NCI-H2227 (cell line): ENCODE results near the gene KIF22.
A peak's percentile ranks its signal among the peaks of the same experiment; 100 is the strongest.

ENCODE experiments used
- DNase-seq: peaks from one replicate; lab custom pipeline; 2025; ENCODE audit not compliant: unreplicated experiment; lab: John Stamatoyannopoulos, UW

KIF22 gene

DNA sequence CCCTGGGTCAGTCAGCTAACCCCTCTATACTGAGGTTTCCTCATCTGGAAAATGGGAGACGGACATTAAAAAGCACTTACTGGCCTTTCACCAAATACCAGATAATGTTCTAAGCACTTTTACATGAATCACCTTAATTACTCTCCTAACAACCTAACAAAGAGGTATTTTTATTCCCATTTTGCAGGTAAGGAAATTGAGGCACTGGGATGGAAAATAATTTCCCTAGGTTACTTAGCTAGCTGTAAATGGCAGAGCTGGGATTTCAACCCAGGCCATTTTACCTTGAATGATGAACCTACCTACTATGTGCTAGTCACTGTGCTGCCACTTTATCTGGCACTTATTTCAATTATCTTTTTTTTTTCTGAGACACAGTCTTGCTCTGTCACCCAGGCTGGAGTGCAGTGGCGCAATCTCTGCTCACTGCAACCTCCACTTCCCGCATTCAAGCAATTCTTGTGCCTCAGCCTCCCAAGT lies 3.7 kb downstream of the KIF22 start:
- no peak for DNase-seq

DNA sequence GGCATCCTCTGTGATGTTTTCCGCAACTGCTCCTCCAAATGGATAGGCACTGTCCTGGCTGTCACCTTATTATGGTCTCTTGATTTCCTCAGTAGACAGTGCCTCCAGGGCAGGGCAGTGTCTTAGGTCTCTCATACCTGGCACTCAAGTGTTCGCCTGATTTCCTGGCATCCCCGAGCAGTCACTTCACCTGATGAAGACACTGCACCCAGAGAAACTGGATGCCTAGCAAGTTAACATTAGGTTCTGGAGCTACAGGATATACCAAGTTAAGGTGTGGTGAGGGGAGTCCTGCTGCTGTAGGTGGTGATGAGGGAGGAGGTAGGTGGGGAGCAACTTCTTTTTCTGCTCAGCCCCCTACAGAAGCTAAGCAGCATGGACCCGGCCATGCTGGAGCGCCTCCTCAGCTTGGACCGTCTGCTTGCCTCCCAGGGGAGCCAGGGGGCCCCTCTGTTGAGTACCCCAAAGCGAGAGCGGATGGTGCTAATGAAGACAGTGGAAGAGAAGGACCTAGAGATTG lies 11.9 kb downstream of the KIF22 start:
- no peak for DNase-seq

DNA sequence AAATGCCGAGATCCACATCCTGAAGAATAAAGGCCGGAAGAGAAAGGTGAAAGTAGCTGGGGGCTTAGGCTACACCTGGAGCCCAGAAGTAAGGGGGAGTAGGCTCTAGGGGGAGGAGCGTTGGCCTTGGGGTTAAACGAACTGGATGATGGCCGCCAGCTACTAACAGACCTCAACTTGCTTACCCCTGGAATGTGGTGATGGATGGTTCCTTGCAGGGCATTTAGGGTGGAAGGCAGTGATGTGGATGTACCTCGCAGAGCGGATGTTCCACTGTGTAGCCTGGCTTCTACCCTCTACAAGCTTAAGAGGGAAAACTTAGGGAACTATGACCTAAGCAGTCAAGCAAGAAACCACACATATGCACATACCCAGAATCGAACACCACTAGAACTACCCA lies 13.5 kb downstream of the KIF22 start:
- no peak for DNase-seq

DNA sequence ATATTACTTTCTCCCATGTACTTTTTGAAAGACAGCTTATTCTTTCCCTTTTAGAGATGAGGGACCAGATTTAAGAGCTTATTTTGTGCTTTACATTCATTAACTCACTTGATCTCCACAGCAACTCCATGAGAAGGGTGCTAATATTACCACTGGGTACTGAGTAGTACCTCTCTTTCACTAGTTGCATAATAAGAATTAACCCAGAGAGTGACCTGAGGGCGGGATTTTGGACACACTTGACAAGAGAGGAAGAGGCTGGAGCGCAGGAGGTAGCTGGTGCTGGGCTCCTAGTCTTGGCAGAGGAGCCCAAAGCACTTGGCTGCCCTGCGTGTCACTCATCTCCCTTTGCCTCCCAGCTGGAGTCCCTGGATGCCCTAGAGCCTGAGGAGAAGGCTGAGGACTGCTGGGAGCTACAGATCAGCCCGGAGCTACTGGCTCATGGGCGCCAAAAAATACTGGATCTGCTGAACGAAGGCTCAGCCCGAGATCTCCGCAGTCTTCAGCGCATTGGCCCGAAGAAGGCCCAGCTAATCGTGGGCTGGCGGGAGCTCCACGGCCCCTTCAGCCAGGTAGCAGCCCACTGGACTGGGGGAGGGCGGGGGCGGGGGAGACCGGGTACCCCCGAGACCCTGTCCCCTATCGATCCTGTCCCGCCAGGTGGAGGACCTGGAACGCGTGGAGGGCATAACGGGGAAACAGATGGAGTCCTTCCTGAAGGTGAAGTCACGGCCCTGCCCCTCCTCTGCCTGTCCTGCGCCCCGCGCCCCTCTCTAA lies 14.1 kb downstream of the KIF22 start:
- DNase-seq, result peak; percentile 62

DNA sequence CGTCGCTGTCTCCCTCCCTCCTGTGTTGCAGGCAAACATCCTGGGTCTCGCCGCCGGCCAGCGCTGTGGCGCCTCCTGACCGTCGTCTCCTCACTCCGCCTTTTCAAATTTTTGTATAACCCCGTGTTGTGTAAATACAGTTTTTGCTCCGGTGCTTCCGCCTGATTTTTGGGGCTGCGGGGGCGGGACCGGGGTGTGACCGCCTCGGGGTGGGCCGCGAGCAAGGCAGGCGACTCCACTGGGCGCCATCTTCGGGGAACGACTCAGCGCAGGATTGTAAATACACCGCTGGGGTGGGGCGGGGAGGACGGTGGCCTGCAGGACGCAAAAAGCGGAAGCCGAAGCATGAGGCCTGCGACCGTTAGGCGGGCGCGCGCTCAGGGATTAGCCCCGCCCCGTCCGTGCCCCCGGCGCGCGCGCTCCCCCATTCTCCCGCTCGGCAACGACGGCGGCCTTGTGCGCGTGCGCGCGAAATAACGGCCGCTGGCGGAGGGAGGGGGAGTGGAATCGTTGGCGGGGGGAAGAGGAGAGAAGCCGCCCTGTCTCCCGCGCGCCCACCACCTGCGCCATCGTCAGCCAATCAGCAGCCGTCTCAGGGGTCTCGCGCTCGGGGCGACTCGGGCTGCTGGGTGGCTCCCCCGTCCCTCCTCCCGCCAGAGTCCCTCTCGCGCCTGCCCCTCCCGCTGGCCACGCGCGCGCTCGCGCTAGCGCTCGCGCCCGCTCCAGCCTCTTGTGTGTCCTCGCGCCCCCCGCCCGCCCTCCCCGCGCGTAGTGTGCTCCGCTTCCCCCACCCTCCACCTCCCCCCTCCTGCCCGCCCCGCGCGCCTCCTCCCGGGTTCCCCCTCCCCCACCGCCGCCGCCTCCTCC lies 14.9 kb downstream of the KIF22 start:
- peak; percentile 99 for DNase-seq

DNA sequence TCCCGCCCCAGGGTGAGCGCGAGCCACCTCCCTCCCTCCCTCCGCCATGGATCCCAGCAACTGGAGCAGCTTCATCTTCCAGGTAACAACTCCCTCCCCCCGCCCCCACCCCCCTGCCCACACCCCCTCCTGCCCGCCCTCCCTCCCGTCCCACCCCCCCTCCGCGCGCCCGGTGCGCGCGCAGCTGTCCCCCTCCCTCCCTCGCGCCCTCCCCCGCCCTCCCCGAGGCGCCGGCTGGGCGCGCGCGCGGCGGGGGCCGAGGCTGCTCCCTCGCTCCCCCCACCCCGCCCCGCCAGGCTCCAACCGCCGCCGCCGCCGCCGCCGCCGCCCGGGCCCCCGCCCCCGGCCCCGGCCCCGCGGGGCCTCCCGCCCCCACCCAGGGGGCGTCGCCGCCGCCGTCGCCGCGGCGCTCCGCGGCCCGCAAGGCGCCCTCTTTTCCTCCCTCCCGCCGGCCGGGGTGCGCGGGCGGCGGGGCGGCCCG lies 15.6 kb downstream of the KIF22 start, which contains the start of gene MAZ:
Gene MAZ, plus strand, starts transcription at position 431 of the 481 bp plus-strand sequence. CDS start 173 bp downstream, outside the sequence.
- DNase-seq, result peak; percentile 95

DNA sequence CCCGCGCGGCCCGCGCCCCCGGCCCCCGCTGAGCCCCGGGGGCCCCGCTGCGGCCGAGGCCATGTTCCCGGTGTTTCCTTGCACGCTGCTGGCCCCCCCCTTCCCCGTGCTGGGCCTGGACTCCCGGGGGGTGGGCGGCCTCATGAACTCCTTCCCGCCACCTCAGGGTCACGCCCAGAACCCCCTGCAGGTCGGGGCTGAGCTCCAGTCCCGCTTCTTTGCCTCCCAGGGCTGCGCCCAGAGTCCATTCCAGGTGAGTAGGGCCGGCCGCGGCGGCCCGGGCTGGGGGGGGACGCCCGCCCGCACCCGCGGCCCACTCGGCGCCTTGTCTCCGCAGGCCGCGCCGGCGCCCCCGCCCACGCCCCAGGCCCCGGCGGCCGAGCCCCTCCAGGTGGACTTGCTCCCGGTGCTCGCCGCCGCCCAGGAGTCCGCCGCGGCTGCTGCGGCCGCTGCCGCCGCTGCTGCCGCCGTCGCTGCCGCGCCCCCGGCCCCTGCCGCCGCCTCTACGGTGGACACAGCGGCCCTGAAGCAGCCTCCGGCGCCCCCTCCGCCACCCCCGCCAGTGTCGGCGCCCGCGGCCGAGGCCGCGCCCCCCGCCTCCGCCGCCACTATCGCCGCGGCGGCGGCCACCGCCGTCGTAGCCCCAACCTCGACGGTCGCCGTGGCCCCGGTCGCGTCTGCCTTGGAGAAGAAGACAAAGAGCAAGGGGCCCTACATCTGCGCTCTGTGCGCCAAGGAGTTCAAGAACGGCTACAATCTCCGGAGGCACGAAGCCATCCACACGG lies 16.3 kb downstream of the KIF22 start:
- DNase-seq, result peak; percentile 76

DNA sequence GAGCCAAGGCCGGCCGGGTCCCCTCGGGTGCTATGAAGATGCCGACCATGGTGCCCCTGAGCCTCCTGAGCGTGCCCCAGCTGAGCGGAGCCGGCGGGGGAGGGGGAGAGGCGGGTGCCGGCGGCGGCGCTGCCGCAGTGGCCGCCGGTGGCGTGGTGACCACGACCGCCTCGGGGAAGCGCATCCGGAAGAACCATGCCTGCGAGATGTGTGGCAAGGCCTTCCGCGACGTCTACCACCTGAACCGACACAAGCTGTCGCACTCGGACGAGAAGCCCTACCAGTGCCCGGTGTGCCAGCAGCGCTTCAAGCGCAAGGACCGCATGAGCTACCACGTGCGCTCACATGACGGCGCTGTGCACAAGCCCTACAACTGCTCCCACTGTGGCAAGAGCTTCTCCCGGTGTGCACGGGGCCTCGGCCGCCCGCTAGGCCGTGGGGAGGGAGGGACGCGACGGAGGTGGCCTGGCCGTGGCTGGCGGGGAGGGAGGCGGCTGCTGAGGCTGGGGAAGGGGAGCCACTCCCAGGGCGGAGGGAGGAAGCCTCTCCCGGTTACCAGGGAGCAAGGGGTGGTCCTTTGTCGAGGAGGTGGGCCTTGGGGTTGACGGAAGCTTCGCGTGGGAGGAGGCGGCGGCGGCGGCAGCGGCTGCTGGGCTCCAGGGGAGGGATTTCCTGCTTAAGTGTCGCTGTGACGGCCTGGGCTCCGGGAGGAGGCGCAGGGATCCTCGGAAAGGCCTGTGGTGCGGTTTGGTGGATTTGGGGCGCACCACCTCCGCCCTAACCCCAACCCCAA lies 17.1 kb downstream of the KIF22 start:
- DNase-seq, result peak; percentile 92

DNA sequence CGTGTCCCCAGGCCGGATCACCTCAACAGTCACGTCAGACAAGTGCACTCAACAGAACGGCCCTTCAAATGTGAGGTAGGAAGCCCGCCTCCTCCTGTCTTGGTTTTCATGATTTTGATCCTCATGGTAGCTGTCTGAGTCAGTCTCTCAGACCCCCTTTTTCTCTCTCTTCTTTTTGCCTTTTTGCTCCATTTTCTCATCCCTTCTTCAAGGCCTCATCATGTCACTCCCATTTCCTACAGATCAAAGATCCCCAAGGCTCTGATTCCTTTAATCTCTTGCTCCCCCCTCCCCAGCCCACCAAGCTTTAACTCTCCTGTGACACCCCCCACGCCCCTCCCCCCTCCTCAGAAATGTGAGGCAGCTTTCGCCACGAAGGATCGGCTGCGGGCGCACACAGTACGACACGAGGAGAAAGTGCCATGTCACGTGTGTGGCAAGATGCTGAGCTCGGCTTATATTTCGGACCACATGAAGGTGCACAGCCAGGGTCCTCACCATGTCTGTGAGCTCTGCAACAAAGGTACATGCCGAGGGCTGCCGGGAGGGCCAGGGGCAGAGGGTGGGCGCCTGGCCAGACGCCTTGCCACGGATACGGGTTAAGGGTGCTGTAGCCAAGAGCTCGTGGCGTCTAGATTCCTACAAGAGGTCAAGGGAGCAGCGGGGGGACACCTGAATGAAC lies 17.8 kb downstream of the KIF22 start:
- DNase-seq, result no peak

DNA sequence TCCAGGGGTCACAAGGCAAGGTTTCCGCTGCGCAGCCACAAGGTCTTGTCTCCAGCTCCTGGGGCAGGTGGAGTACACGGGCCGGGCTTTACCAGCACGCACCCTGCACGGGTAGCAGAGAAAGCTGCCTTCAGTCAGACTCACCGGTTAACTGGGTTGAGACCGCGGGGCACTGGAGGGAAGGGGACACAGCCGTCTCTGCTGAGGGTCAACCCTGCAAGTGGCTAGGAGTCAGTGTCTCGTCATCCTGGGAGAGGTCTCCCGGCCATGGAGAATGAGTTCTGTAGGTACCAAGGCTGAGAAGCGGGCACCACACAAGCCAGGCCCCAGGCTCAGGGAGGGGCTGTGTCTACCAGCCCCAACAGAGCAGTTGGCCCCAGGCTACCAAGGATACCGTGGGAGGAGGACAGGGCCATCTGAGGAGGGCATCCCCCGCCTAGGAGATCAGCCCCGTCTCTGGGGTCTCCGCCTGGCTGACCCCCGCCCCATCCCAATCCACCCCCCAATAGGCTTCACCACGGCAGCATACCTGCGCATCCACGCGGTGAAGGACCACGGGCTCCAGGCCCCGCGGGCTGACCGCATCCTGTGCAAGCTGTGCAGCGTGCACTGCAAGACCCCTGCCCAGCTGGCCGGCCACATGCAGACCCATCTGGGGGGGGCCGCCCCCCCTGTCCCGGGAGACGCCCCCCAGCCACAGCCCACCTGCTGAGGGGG lies 18.6 kb downstream of the KIF22 start:
- DNase-seq, result peak; percentile 46

DNA sequence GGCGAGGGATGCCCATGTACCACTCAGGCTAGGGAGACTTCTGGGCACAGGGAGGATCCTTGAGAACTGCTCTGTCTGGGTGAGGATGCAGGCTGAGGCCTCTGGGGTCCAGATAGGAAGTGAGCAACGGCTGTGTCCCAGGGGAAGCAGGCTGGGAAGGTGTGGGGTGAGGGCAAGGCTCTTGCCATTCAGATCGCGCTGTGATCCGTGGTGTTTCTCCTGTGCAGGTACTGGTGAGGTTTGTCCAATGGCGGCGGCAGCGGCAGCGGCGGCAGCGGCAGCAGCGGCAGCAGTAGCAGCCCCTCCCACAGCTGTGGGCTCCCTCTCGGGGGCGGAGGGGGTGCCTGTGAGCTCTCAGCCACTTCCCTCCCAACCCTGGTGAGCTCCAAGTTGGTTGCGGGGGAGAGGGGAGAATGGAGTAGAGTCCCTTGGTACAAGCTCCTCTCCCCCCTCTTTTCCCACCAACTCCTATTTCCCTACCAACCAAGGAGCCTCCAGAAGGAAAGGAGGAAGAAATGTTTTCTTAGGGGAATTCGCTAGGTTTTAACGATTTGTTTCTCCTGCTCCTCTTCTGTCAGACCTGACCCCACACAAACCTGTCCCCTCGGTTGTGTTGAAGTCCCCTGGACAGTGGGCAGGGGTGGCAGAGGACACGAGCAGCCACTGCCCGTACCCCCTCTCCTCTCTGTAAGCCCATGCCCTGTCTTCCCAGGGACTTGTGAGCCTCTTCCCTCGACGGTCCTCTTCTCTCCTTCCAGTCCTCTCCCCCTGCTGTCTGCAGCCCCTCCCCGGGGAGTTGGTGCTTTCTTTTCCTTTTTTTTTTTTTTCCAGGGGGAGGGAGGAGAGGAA lies 19.5 kb downstream of the KIF22 start:
- DNase-seq, result peak; percentile 63

DNA sequence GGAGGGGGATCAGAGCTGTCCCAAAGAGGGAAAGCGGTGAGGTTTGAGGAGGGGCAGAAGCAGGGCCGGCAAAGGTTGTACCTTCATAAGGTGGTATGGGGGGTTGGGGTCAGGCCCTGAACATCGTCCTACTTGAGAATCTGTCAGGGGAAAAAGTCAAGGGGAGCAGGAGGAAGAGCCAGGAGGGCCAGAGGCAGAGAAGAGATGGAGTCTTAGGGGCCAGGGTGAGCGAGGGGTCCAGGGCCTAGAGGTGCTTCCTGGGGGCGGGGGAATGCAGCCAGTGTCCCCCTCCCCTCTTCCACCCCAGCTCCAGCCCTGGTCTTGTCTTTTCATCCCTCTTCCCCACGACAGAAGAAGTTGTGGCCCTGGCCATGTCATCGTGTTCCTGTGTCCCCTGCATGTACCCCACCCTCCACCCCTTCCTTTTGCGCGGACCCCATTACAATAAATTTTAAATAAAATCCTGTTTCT lies 20.2 kb downstream of the KIF22 start:
- no peak for DNase-seq

DNA sequence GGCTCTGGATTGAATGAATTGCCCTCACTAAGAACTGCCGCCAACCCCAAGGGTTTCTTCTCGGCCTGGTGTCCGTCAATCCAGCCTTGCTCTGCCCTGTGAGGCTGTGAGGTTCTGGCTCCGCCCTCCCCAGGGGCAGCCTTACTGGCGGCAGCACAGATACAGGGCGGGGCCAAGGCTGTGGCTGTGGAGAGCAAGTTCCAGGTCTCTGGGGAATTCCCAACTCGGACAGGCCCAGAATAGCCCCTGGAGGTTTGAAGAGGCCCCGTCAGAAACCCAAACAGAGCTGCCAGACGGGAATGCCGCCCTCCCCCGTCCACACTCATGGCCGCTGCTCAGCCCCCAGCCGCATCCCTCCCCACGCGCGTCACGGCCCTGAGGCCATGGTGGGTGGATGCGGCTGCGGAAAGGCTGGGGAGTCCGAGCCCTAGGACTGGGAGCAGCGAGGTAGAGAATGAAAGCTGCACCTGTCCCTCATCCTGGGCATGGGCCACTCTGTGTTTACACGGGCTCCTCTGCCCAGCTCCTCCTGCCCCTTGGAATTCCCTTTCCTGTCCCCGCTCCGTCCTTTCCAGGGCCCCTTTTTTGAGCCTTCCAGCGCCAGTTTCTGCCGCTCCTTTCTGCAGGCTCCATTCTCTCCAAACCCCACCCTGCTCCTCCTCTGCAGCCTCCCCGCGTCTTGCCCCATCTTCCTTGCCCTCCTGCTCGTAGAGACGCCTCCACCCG lies 20.8 kb downstream of the KIF22 start:
- peak; percentile 95 for DNase-seq

DNA sequence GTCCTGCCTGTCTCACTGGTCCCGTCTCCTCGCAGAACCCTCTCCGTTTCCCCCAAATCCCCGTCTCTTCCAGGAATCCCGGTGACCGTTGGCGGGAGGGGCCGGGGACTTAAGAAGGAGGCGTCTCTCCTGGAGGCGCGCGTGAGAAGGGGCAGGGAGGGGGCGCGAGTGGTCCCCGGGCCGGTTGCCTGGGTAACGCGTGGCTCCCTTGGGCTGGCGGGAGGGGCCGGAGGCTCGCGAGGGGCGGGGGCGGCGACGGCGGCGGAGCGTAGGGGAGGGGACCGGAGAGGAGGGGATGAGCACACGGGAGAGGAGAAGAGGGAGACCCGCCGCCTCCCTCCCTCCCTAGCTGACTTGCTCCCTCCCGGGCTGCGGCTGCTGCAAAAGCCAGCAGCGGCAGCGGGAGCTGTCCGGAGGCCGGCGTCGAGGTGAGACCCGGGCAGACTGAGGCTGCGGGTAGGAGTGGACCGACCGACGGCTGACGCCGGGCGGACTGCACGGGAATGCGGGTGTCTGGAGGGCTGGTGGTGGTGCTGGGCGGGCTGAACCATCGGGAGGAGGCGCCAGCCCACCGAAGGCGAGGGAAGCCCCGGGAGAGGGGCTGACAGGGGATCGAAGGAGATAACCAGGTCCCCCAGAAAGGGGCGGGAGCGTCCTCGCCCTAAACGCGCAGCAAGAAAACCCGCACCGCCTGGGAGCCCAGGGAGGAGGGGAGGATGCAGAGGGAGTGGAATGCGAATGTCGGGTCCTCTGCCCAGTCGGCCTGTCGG lies 21.5 kb downstream of the KIF22 start, which contains the start of gene PRRT2:
Gene PRRT2, plus strand, starts transcription at position 298 of the 770 bp plus-strand sequence. CDS start 862 bp downstream, outside the sequence.
- peak; percentile 94 for DNase-seq

DNA sequence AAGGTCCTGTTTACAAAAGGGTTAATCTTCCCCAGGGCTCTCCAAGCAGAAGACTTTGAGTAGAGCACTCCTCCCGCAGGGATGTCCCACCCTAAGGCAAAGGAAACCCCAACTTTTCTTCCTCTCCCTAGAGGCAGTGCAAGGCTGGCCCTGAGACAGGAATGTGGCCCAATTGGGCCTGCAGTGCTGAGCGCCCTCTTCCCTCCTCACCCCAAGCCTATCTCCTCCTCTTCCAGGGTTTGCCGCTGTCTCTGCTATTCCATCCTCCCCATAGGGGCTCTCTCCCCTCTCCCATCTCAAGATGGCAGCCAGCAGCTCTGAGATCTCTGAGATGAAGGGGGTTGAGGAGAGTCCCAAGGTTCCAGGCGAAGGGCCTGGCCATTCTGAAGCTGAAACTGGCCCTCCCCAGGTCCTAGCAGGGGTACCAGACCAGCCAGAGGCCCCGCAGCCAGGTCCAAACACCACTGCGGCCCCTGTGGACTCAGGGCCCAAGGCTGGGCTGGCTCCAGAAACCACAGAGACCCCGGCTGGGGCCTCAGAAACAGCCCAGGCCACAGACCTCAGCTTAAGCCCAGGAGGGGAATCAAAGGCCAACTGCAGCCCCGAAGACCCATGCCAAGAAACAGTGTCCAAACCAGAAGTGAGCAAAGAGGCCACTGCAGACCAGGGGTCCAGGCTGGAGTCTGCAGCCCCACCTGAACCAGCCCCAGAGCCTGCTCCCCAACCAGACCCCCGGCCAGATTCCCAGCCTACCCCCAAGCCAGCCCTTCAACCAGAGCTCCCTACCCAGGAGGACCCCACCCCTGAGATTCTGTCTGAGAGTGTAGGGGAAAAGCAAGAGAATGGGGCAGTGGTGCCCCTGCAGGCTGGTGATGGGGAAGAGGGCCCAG lies 22.4 kb downstream of the KIF22 start:
- peak; percentile 55 for DNase-seq
